DOHH2 (cell line): ENCODE data around the gene FBXO2.
"Not testable (repeated sequence)": the region's sequence is repeated elsewhere in the genome, so short reads cannot be mapped to it uniquely, and the experiment has no call there.

Experiments
- H3F3A ChIP-seq: fragments of 200-600 bp; sonication (generic), shearing (Covaris generic); 2 replicates; pipeline ENCODE4 v1.6.0; 2016; ENCODE audit warnings: antibody characterized with exemption, mild to moderate bottlenecking; ENCODE audit not compliant: control insufficient read depth, insufficient read depth
- H3K27ac ChIP-seq: fragments of 200-600 bp; sonication (generic); 2 replicates; pipeline ENCODE4 v1.5.1; 2014; ENCODE audit warnings: low read depth, mild to moderate bottlenecking, low read length, moderate library complexity
- H3K27me3 ChIP-seq: fragments of 200-600 bp; sonication (generic); 2 replicates; pipeline ENCODE4 v1.6.1; 2014; ENCODE audit warnings: mild to moderate bottlenecking, low read length, mixed read lengths; ENCODE audit not compliant: control insufficient read depth
- H3K36me3 ChIP-seq: fragments of 200-600 bp; sonication (generic); 2 replicates; pipeline ENCODE4 v1.6.1; 2014; ENCODE audit warnings: mild to moderate bottlenecking, low read length, moderate library complexity, mixed read lengths; ENCODE audit not compliant: control insufficient read depth
- H3K4me1 ChIP-seq: fragments of 200-600 bp; sonication (generic); 2 replicates; pipeline ENCODE4 v1.6.1; 2014; ENCODE audit warnings: mild to moderate bottlenecking, low read length, mixed read lengths; ENCODE audit not compliant: control insufficient read depth
- H3K4me2 ChIP-seq: fragments of 200-600 bp; sonication (generic); 2 replicates; pipeline ENCODE4 v1.6.0; 2014; ENCODE audit warnings: mild to moderate bottlenecking, low read length, moderate library complexity
- H3K4me3 ChIP-seq: fragments of 200-600 bp; sonication (generic); 2 replicates; pipeline ENCODE4 v1.5.1; 2014; ENCODE audit warnings: mild to moderate bottlenecking, low read length, mixed read lengths
- H3K79me2 ChIP-seq: fragments of 200-600 bp; sonication (generic); 2 replicates; pipeline ENCODE4 v1.6.1; 2014; ENCODE audit warnings: mild to moderate bottlenecking, low read length, mixed read lengths; ENCODE audit not compliant: control insufficient read depth
- H3K9me2 ChIP-seq: fragments of 200-600 bp; sonication (generic); replicated peaks from 2 replicates; pipeline ENCODE4 v1.6.1; 2014; ENCODE audit warnings: mild to moderate bottlenecking, low read length, mixed read lengths; ENCODE audit not compliant: control insufficient read depth
- H3K9me3 ChIP-seq: fragments of 200-600 bp; sonication (generic); 2 replicates; pipeline ENCODE4 v1.6.1; 2014; ENCODE audit warnings: antibody characterized with exemption, low read length, mixed read lengths; ENCODE audit not compliant: control insufficient read depth, insufficient read depth
- H4K20me1 ChIP-seq: fragments of 200-600 bp; sonication (generic); 2 replicates; pipeline ENCODE4 v1.6.0; 2014; ENCODE audit warnings: low read depth, mild to moderate bottlenecking, antibody characterized with exemption, low read length, moderate library complexity; ENCODE audit not compliant: control insufficient read depth, insufficient read depth
- EZH2phosphoT487 ChIP-seq: fragments of 200-600 bp; sonication (generic); IDR thresholded peaks from 2 replicates; pipeline ENCODE4 v1.6.1; 2017; ENCODE audit warnings: borderline replicate concordance, mild to moderate bottlenecking, antibody characterized with exemption, low read length, moderate library complexity, mixed read lengths
- TF ChIP-seq, protein P1 (sequence below): fragments of 200-600 bp; sonication (generic); IDR thresholded peaks from one replicate; pipeline ENCODE4 v1.5.1; 2014; ENCODE audit warnings: antibody characterized with exemption, mild to moderate bottlenecking, low read depth, low read length; ENCODE audit not compliant: poor library complexity, severe bottlenecking

The FBXO2 gene

DNA sequence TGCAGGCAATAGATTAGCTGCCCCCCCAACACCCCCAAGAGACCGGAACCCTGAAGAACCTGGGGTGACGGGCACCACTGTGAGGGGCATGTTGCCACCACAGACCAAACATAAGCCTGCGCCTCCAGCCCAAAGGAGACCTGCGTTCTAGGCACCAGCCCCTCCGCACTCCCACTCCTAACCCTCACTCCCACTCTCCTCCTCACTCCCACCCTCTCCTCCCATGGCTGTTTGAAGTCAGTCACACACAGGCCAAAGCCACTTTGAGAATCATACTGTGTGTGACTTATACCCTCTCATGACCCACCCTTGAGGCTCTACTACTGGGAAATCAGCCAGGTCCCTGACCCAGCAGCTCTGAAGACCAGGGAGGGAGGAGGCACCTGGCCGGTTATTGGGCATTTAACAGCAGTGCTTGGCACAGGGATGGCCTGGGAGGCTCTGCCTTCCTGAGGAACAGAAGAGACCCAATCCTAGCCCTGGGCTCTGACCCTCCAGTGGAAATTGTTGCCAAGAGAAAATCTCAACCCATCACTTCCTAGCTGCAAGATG lies 43.5 kb downstream of the FBXO2 start:
- no peaks in the 10 kb centered on the region for H3K79me2 ChIP-seq
- TF ChIP-seq, protein P1, sequence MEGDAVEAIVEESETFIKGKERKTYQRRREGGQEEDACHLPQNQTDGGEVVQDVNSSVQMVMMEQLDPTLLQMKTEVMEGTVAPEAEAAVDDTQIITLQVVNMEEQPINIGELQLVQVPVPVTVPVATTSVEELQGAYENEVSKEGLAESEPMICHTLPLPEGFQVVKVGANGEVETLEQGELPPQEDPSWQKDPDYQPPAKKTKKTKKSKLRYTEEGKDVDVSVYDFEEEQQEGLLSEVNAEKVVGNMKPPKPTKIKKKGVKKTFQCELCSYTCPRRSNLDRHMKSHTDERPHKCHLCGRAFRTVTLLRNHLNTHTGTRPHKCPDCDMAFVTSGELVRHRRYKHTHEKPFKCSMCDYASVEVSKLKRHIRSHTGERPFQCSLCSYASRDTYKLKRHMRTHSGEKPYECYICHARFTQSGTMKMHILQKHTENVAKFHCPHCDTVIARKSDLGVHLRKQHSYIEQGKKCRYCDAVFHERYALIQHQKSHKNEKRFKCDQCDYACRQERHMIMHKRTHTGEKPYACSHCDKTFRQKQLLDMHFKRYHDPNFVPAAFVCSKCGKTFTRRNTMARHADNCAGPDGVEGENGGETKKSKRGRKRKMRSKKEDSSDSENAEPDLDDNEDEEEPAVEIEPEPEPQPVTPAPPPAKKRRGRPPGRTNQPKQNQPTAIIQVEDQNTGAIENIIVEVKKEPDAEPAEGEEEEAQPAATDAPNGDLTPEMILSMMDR: no peak
- TF ChIP-seq EZH2phosphoT487: no peak

DNA sequence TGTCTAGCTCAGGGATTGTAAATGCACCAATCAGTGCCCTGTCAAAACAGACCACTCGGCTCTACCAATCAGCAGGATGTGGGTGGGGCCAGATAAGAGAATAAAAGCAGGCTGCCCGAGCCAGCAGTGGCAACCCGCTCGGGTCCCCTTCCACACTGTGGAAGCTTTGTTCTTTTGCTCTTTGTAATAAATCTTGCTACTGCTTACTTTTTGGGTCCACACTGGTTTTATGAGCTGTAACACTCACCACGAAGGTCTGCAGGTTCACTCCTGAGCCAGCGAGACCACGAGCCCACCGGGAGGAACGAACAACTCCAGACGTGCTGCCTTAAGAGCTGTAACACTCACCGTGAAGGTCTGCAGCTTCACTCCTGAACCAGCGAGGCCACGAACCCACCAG lies 44.9 kb downstream of the FBXO2 start:
- H3K4me1 ChIP-seq, H3K79me2 ChIP-seq, H3K9me2 ChIP-seq, H3K27ac ChIP-seq, H3K36me3 ChIP-seq, H3F3A ChIP-seq, H4K20me1 ChIP-seq, H3K9me3 ChIP-seq, H3K4me3 ChIP-seq, H3K27me3 ChIP-seq, H3K4me2 ChIP-seq: not testable (repeated sequence)

More for the DNA sequence above, 43.5 kb downstream of the FBXO2 start:
- no peaks in the 10 kb centered on the region for H4K20me1 ChIP-seq
- no peaks in the 10 kb centered on the region for H3K4me1 ChIP-seq
- no peak overlapping the region for H3K4me3 ChIP-seq
- no peaks in the 10 kb centered on the region for H3K9me2 ChIP-seq
- no peaks in the 10 kb centered on the region; the same call in 1 of the 2 replicates for H3K9me3 ChIP-seq
- H3K4me2 ChIP-seq: no peak overlapping the region
- H3K27me3 ChIP-seq: no peaks in the 10 kb centered on the region
- no peak overlapping the region for H3K27ac ChIP-seq
- H3K36me3 ChIP-seq: no peaks in the 10 kb centered on the region
- H3F3A ChIP-seq: no peaks in the 10 kb centered on the region

DNA sequence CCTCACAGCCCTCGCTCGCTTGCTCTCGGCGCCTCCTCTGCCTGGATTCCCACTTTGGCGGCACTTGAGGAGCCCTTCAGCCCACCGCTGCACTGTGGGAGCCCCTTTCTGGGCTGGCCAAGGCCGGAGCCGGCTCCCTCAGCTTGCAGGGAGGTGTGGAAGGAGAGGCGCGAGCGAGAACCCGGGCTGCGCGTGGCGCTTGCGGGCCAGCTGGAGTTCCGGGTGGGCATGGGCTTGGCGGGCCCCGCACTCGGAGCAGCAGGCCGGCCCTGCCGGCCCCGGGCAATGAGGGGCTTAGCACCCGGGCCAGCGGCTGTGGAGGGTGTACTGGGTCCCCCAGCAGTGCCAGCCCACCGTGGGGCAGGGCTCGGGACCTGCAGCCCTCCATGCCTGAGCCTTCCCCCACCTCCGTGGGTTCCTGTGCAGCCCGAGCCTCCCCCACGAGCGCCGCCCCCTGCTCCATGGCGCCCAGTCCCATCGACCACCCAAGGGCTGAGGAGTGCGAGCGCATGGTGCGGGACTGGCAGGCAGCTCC lies 45.6 kb downstream of the FBXO2 start:
- not testable (repeated sequence) for H3K36me3 ChIP-seq, H3K27ac ChIP-seq, H3K9me3 ChIP-seq, H3K79me2 ChIP-seq, H3K4me2 ChIP-seq, H3K27me3 ChIP-seq, H3K4me3 ChIP-seq, H3F3A ChIP-seq, H3K9me2 ChIP-seq, H3K4me1 ChIP-seq, H4K20me1 ChIP-seq

DNA sequence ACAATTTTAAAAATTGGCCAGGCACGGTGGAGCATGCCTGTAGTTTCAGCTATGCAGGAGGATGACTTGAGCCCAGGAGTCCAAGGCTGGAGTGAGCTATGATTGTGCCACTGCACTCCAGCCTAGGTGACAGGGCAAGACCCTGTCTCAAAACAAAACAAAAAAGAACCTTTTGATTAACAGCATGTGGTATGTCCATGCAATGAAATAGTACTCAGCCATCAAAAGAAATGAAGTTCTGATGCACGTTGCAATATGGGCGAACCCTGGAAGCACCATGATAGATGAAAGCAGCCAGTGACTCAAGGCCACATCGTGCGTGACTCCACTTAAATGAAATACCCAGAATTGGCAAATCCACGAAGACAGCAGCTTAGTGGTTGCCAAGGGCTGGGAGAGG lies 47.5 kb downstream of the FBXO2 start:
- no peaks in the 10 kb centered on the region for H3K9me3 ChIP-seq
- H3K4me3 ChIP-seq: no peak overlapping the region
- H4K20me1 ChIP-seq: no peaks in the 10 kb centered on the region
- H3K4me1 ChIP-seq: no peaks in the 10 kb centered on the region
- 0 out of 2 replicates have a peak, but pooled peaks cover 3% of the 10 kb centered on the region for H3K27me3 ChIP-seq
- H3K27ac ChIP-seq: no peak overlapping the region
- no peak for TF ChIP-seq EZH2phosphoT487
- TF ChIP-seq, protein P1: no peak
- H3K79me2 ChIP-seq: no peaks in the 10 kb centered on the region
- H3K4me2 ChIP-seq: no peak overlapping the region
- no peaks in the 10 kb centered on the region for H3K36me3 ChIP-seq
- H3F3A ChIP-seq: no peaks in the 10 kb centered on the region
- H3K9me2 ChIP-seq: no peaks in the 10 kb centered on the region
